MCF 10A (cell line): ENCODE results near the gene COCH. TPM values are rescaled to one million over a fixed set of nuclear protein-coding genes. Genes with fewer than 3 reads are reported as not detected.

Experiments
- BruUV-seq: library from RNA; stranded (reverse); fragments of 400-500 nt; replicated peaks from 2 replicates; lab custom pipeline; 2021; lab: Mats Ljungman, UMichigan
- CTCF ChIA-PET: fragments of 300-600 bp; sonication (Branson Sonifier 250); formaldehyde crosslinking; extraction: SDS; loops from one replicate; lab custom pipeline; 2021; ENCODE audit warnings: antibody characterized with exemption, inconsistent platforms; lab: Yijun Ruan, JAX
- POLR2A ChIA-PET: fragments of 300-600, 350-650 bp; sonication (Branson Sonifier 250); formaldehyde crosslinking; extraction: SDS; loops from one replicate; lab custom pipeline; 2020; ENCODE audit warnings: antibody characterized with exemption, inconsistent platforms; lab: Yijun Ruan, JAX
- DNase-seq: peaks from one replicate; pipeline ENCODE4 v3.0.0-alpha.2; 2018; ENCODE audit not compliant: unreplicated experiment
- H3K27ac Mint-ChIP-seq: one replicate; pipeline ENCODE4 v1.8.0; 2022; ENCODE audit warnings: mild to moderate bottlenecking, low read depth, mixed read lengths; ENCODE audit not compliant: unreplicated experiment
- H3K27me3 Mint-ChIP-seq: one replicate; pipeline ENCODE4 v1.8.0; 2022; ENCODE audit warnings: mixed read lengths; ENCODE audit not compliant: insufficient read depth, unreplicated experiment
- H3K36me3 Mint-ChIP-seq: one replicate; pipeline ENCODE4 v1.8.0; 2022; ENCODE audit warnings: mild to moderate bottlenecking, moderate library complexity, mixed read lengths; ENCODE audit not compliant: insufficient read depth, unreplicated experiment
- H3K4me1 Mint-ChIP-seq: one replicate; pipeline ENCODE4 v1.8.0; 2022; ENCODE audit warnings: mixed read lengths; ENCODE audit not compliant: insufficient read depth, unreplicated experiment
- H3K4me3 Mint-ChIP-seq: one replicate; pipeline ENCODE4 v1.8.0; 2022; ENCODE audit warnings: mild to moderate bottlenecking, moderate library complexity, mixed read lengths; ENCODE audit not compliant: unreplicated experiment
- H3K9me3 Mint-ChIP-seq: one replicate; pipeline ENCODE4 v1.8.0; 2022; ENCODE audit warnings: mixed read lengths; ENCODE audit not compliant: unreplicated experiment
- intact Hi-C: fragments of 100-400 bp; cut with micrococcal nuclease; formaldehyde crosslinking; loops from 2 replicates; pipeline ENCODE4 v1.14.1; 2022
- total RNA-seq: library from RNA; stranded (reverse); gene quantifications from 2 replicates; pipeline ENCODE4 v1.2.3, GENCODE V29; 2022
- TF ChIP-seq, protein P1 (sequence below): fragments of 200-600 bp; IDR thresholded peaks from one replicate; pipeline ENCODE4 v1.8.0; 2022; ENCODE audit warnings: antibody characterized with exemption, mild to moderate bottlenecking; ENCODE audit not compliant: unreplicated experiment

The COCH gene
- total RNA-seq, 1 experiment from 2014 or later: 0.23 TPM

DNA sequence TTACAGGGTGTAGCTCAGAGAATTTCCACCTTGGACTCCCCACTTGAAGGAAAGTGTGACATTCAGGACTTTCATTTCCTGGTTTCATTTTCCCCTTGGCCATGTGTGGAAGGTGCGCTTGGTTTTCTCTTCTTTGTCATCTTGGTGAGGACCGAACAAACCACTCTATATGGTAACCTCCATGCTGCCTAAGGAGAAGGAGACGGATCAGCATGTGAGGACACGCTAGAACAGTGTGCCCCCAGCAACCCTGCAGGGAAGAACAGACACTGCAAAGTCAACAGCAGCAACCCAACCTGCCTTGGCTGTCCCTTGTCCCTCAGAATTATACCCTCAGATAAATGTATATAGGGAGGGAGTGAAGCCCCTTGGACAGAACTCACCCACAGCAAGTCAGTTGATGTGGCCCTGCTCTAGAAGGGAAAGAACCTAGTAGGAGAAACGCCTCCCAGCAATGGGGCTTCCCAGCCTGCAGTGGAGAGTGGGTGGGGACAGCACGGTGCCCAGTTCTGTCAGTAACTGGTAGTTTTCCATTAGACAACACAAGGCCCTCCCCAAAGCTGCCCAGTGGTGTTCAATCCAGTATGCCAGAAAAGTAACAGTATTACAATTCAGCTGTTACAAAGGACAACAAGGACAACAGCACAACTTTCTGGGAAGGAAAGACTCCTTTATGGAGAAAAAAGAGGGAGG, 18.9 kb upstream of the COCH start:
- POLR2A ChIA-PET: no interaction called here
- Mint-ChIP-seq H3K9me3 (no peaks in the 10 kb centered on the region), H3K27ac (no peak overlapping the region), H3K4me3 (no peak overlapping the region), H3K4me1 (no peaks in the 10 kb centered on the region), H3K27me3 (no peaks in the 10 kb centered on the region), H3K36me3 (no peaks in the 10 kb centered on the region)
- BruUV-seq: no TSS peak
- intact Hi-C loops: no loop called here
- no peak for DNase-seq
- CTCF ChIA-PET: no interaction called here
- TF ChIP-seq, protein P1, sequence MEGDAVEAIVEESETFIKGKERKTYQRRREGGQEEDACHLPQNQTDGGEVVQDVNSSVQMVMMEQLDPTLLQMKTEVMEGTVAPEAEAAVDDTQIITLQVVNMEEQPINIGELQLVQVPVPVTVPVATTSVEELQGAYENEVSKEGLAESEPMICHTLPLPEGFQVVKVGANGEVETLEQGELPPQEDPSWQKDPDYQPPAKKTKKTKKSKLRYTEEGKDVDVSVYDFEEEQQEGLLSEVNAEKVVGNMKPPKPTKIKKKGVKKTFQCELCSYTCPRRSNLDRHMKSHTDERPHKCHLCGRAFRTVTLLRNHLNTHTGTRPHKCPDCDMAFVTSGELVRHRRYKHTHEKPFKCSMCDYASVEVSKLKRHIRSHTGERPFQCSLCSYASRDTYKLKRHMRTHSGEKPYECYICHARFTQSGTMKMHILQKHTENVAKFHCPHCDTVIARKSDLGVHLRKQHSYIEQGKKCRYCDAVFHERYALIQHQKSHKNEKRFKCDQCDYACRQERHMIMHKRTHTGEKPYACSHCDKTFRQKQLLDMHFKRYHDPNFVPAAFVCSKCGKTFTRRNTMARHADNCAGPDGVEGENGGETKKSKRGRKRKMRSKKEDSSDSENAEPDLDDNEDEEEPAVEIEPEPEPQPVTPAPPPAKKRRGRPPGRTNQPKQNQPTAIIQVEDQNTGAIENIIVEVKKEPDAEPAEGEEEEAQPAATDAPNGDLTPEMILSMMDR: no peak

DNA sequence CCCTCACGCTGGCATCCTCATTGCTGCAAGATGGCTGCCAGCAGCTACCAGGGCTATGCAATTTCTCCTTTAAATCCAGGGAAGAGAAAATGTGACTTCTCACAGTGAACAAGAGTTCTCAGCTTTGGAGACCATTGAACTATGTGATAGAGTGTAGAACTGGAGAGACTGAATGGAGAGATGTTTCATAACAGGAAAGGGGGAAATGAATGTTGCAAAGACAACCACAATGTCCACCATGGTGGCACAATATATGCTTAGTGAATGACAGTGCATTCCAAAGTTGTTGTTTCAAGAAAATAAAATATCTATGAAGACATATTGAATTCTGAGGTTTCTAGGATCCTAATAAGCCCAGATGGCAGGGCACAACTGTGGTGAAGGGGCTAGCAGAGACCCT, 13.2 kb upstream of the COCH start:
- Mint-ChIP-seq H3K36me3 (no peaks in the 10 kb centered on the region), H3K27me3 (peaks cover 24% of the 10 kb centered on the region), H3K9me3 (no peaks in the 10 kb centered on the region), H3K27ac (no peak overlapping the region), H3K4me3 (no peak overlapping the region), H3K4me1 (no peaks in the 10 kb centered on the region)
- intact Hi-C loops: no loop called here
- no TSS peak for BruUV-seq
- TF ChIP-seq, protein P1: no peak
- no peak for DNase-seq
- ChIA-PET CTCF (no interaction called here), POLR2A (no interaction called here)

DNA sequence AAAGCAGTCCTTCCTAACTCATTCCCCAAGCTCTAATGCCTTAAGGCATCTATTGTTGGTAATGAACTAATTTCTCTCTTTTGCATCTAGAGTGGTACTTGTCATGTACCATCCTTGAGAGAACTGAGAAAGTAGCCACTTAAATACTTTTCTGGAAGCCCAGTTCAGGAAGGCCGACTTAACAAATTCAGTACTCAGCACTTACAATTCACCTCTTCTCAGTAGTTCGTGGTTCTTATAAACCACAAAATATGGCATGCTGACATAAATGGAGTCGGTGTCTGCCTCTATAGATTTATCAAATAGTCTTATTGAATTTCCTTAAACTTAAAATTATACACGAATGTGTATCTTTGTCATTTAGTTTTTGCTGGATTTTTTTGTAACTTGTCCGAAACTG, 9.4 kb upstream of the COCH start:
- intact Hi-C loops: no loop called here
- no peak for DNase-seq
- H3K4me3 Mint-ChIP-seq: no peak overlapping the region
- POLR2A ChIA-PET: interaction anchor here (1.6 kb wide), 1 partner anchor 15 kb away, joined by 9 read pairs; no protein-coding TSS in a partner anchor
- CTCF ChIA-PET: no interaction called here
- no peaks in the 10 kb centered on the region for H3K36me3 Mint-ChIP-seq
- TF ChIP-seq, protein P1: no peak
- no TSS peak for BruUV-seq
- no peaks in the 10 kb centered on the region for H3K9me3 Mint-ChIP-seq
- peaks cover 24% of the 10 kb centered on the region for H3K27me3 Mint-ChIP-seq
- H3K4me1 Mint-ChIP-seq: no peaks in the 10 kb centered on the region
- no peak overlapping the region for H3K27ac Mint-ChIP-seq

DNA sequence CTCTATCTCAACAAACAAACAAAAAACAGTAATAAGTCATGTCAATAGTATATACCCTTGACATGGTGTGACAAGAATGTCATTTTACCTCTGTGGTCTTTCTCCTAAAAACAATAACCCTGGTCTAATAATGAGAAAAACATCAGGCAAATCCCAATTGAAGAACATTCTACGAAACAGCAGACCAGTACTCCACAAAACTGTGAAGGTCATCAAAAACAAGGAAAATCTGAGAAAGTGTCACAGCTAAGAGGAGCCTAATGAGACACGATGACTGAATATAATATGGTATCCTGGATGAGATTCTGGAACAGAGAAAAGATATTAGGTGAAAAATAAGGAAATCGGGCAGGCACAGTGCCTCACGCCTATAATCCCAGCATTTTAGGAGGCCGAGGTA, 5.6 kb upstream of the COCH start:
- Mint-ChIP-seq H3K4me3 (no peak overlapping the region), H3K36me3 (no peaks in the 10 kb centered on the region), H3K9me3 (no peaks in the 10 kb centered on the region), H3K27me3 (peaks cover 22% of the 10 kb centered on the region), H3K4me1 (no peaks in the 10 kb centered on the region), H3K27ac (no peak overlapping the region)
- CTCF ChIA-PET: no interaction called here
- POLR2A ChIA-PET: no interaction called here
- TF ChIP-seq, protein P1: no peak
- intact Hi-C loops: no loop called here
- no TSS peak for BruUV-seq
- no peak for DNase-seq
